ENCODE results near the gene TSLP.
A peak's percentile ranks its signal among the peaks of the same experiment; 100 is the strongest.

The TSLP gene

DNA sequence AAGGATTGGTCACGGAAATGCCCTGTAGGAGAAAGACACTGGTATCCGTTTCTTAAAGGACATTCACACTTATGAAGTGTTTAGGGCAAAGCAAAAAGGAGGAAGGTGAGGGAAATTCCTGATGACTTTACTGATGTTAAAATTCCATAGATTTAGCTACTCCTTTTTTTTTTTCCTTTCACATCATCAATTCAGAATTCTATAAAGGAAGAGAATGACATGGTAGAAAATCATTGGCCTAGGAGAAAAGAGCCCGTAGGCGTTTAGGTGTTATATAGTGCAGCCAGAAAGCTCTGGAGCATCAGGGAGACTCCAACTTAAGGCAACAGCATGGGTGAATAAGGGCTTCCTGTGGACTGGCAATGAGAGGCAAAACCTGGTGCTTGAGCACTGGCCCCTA is at the start of gene TSLP:
Gene TSLP, plus strand, starts transcription at position 301 of the 400 bp plus-strand sequence. CDS start 178 bp downstream, outside the sequence.
- no peak for DNase-seq (ENCODE audit: low read depth in 2 of 2)

DNA sequence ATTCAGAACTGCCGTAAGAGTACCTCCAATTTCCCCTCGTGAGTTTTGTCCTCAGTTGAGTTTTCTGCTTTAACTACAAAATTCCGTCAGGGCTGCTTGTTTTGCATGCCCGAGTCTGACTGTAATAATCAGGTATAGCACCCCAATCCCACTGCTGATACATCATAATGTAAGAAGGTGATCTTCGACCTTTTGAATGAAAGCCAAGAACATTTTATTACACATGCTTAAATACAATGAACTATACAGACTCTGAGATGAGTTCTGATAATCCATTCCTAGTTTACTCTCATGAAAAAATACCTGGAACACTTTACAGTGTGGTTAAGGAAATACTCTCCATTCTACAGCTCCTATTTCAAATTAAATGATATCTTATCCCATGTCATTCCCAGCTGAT is 49.2 kb upstream of the TSLP start:
- no peak for DNase-seq (ENCODE audit: low read depth in 2 of 2)

DNA sequence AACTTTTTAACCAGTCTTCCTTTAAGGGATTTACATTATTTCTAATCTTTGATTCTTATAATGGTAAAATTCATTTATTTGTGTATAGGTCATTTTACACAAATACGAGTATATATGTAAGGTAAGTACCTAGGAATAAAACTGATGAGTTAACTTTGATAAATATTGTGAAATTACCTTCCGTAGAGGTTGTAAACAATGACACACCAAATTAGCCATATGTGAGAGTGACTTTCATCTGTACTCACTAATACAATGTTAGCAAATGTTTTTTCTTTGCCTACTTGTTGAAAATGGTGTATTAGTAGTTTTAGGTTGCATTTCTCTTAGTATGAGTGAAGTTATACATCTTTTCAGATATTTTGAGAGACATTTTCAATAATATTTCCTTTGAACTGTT is 42.6 kb upstream of the TSLP start:
- no peak for DNase-seq (ENCODE audit: low read depth in 2 of 2)

DNA sequence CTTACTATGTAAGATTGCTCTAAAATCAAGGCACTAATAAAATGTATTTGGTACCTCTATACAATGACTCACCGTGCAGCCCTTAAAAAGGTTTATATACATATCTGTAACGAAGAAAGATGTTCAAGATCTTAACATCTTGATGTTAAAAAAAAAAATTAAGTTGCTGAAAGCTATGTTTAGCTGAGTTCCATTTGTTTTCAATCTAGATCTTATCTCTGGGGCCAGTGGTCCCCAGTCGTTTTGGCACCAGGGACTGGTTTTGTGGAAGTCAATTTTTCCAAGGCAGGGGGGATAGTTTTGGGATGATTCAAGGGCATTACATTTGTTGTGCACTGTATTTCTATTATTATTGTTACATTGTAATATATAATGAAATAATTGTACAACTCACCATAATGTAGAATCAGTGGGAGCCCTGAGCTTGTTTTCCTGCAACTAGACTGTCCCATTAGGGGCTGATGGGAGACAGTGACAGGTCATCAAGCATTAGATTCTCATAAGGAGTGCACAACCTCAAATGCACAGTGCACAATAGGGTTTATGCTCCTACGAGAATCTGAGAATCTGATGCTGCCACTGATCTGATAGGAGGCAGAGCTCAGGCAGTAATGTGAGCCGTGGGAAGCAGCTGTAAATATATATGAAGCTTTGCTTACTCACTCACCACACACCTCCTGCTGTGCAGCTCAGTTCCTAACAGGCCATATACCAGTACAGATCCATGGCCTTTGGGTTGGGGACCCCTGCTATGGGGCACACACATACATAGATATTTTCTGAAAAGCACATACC is 27.6 kb upstream of the TSLP start:
- peak; percentile 6 to 9 for DNase-seq (ENCODE audit: low read depth in 2 of 2)

DNA sequence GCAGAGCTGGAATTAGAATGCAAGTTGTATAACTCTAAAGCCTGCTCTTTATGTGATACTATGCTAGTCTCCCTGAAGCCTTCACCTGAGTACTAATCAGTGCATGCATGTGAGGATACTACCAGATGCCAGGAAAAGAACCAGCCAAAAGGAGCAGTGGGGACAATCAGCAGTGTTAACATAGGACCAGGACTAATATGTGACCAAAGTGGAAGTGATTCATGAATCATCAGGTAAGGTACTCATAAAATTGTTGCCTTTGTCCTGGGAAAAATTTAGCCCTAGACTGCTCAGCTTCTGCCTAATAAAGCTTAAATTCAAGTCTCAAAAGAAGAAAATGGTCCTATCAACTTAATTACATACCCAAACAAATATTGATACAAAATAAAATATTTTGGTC is 13.4 kb upstream of the TSLP start:
- DNase-seq (ENCODE audit: low read depth in 2 of 2): no peak

DNA sequence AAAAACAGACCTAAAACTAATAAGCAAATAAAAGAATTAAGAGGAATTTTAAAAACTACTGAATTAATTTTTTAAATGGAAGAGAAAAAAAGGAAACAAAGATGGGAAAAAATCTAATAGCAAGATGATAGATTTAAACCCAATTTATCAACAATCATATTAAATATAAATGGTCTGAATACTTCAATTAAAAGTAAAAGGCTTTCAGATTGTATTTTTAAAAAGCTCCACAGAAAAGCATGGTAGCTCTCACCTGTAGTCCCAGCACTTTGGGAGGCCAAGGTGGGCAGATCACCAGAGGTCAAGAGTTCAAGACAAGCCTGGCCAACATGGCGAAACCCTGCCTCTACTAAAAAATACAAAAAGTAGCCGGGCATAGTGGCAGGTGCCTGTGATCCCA is 11.3 kb upstream of the TSLP start:
- no peak for DNase-seq (ENCODE audit: low read depth in 2 of 2)

DNA sequence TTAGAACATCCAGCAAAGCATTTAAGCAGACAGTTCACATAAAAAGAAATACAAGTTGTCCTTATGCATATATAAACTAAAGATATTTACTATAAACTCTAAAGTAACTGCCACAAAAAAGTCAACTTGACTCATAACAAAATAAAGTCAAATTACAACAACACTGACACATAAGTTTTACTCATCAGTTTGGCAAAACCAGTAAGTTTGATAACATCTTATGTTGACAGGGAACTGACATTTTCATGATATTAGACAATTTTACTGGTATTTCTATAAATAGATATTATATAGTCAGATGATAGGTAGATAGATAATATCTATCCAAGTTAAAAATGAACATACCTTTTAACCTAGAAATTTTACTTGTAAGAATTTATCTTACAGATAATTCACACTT is 9.9 kb upstream of the TSLP start:
- no peak for DNase-seq (ENCODE audit: low read depth in 2 of 2)

DNA sequence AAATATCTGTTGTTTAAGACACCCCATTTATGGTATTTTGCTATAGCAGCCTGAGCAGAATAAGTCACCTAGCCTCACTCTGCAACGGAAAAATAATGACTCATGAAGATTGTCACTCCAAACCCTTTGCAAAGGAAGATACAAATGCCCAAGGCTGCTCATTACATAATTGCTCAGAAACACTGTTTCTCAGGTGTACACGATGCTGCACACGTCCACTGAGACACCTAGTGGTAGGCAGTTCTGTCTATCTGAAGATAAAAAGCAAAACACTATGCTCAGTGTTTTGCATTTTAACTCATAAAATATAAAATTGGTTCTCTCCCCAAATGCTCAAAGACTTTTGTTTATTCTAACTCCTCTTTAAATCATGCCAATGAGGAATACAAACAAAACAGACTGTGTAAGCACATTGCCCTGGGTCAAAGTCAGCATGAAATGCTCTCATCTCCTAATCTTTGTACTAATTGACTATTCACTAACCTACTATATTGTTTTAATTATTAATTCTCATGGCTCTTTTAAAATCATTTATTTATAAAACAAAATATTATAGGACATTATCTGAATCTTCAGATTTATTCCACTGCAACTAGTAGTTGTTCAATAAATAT is 7.7 kb upstream of the TSLP start:
- no peak for DNase-seq (ENCODE audit: low read depth in 2 of 2)

DNA sequence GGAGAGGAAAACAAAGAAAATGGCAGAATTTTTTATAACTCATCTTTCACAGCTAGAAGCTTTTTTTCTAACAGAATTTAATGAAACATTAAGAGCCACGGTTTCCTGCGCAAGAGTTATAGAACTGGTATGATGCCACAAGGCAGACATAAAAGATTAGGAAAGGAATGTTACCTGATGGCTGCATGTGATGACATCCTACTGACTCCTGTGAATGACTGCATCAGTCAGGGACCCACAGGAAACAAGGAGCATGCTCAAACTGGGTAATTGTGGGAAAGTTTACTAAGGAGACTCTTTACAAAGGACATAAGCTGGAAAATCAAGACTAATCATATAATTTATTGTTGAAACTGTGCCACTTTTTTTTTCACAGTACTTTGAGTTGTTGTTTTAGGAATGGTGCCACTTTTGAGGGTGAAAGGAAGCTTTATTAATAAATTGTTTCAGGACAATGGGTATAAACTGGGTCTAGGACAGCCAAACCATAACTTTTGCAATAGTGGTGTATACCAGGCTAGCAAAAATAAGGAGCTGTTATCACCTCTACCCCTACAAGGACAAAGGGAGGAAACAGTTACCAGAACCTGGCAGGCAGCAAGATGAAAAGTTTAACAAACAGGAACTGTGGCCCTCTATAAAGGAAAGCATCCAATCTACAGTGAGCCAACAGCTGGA is 5.1 kb upstream of the TSLP start:
- no peak for DNase-seq (ENCODE audit: low read depth in 2 of 2)

DNA sequence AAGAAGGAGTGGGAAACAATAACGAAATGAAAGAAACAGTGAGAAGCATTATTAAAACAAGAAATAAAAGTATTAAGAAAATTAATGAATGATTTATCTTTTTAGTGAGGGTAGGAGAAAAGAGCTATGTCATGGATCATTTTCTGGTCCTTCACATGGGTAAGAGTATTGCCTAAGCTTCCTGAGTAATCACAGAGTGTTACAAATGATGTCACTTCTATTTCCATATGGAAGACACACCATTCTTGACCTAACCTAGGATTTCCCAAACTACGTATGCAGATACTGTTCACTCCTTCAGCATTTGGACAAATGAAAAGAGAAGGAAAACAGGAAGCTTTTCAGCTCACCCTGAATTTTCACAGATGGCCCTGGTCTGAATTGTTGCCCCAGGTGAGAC is 3.3 kb upstream of the TSLP start:
- no peak for DNase-seq (ENCODE audit: low read depth in 2 of 2)

DNA sequence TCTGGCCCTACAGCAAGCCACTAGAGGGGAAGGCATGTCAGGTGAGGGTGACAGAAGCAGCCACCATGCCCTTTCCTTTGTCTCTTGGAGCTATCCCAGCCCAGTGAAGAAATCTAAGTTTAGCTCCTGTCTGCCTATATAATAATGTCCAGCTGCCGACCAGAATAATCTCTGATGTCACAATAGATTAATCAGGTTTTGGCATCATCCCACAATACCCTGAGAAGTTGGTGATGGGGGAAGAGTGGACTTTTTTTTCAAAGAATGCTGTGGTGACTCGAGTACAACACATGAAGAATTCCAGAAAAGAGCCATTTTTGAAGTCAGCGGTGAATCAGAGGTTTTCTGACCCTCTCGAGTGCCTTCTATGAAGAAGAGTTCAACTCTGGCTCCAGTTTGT is 1.7 kb upstream of the TSLP start:
- peak; percentile 47 to 51 for DNase-seq (ENCODE audit: low read depth in 2 of 2)

DNA sequence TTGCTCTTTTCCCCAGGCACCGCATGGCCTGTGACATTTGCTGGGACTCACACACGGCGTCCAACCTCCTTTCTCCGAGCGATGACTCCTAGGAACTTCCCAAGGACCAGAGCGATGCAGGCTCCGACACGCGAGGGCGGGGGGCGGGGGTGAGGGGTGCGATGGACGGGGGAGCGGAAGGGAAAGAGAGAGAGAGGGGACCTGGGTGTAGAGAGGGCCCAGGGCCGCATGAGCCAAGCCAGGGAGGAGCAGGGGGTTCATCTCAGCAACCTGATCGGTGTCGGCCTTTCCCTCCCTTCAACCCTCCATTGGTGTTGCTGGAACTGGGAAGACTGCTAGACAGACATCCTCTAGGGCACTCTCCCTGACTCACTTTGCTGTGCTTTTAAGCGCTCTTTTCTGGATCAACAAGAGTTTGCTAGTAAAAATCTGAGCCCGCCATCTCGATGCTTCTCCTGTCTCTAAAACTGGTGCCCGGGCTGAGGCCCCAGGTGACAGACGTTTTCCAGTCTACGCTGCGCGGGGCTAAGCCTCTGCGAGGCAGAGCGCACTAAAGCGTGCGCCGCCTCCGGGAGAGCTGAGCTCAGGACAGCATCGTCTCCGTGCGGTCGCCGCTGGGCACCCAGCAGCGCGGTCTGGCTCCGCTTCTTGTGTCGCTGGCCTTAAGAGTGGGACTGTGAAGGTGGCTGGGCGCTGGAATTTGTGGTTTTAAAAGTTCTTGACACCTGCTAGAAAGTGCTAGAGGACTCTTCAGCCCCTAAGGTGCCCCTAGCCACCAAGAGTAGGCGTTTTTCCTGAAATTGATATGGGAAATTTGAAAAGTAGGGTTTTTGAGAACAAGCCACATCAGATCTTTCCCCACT is 1.0 kb upstream of the TSLP start:
- DNase-seq (ENCODE audit: low read depth in 2 of 2): no peak

DNA sequence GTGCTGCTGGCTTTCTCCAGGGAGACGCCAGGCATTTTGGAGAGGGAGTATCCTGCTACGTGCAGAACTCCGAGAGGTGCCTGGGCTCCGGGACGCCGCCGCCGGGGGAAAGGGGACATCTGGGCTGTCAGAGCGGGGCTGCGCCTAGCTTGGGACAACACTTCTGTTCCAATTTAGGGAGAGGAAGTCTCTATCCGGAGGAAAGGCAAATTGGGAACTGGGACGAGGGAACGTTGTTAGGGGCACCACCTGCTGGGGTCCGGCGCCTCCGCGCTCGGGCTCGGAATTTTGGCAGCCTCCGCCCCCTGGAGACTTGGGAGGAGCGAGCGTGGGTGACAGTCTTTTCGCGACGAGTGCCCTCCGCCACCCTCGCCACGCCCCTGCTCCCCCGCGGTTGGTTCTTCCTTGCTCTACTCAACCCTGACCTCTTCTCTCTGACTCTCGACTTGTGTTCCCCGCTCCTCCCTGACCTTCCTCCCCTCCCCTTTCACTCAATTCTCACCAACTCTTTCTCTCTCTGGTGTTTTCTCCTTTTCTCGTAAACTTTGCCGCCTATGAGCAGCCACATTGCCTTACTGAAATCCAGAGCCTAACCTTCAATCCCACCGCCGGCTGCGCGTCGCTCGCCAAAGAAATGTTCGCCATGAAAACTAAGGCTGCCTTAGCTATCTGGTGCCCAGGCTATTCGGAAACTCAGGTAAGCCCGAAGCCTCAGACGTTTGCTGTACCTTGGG is 1.6 kb downstream of the TSLP start:
- DNase-seq (ENCODE audit: low read depth in 2 of 2): no peak

DNA sequence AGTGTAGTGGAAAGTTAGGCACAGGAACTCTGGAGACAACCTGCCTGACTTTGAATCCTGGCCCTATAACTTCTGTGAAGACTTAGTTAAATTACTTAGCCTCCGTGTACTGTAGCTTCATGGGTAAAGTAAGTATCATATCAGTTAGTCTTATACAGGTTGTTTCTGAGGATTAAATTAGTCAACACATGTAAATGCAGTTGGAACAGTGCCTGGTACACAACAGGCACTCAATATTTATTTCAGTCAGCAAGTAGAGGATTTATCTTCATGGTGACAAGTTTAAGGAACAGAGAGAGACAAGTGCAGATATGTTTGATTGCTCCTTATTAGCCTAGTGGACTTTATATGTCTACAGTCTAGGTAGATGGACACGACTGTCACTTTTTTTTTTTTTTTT is 2.7 kb downstream of the TSLP start:
- no peak for DNase-seq (ENCODE audit: low read depth in 2 of 2)

DNA sequence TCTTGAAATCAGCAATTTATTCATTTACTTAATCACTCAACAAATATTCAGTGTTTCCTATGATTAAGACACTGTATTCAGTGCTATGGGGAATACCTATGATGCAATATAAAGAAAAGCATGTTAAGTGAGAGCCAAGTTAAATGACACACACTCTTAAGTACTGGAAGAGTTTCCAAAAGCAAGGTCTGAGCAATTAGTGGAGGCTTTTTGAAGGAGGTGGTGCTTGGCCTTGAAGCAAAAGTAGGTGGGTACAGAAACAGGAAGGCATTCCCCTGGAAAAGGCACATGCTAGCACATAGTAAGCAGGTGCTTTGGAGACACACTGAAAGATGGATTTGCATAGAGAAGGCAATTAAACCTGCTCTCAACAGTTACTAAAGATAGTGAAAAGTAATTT is 4.0 kb downstream of the TSLP start:
- peak; percentile 82 to 86 for DNase-seq (ENCODE audit: low read depth in 2 of 2)

DNA sequence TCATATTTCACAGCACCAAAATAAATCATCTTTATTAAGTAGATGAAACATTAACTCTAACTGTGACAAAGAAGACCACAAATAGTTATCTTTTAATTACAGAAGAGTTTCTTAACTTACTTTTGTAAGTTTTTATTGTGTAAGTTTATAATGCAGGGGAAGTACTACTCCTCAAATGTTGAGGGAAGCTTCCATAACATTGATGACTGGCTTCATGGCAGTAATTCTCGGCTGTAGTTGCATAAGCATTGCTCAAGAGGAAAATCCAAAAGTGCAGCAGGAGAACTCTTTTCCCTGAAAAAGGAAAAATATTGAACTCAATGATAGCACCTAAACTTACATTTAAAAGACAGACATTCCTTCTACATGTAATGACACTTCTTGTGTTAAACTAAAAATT is 4.6 kb downstream of the TSLP start:
- no peak for DNase-seq (ENCODE audit: low read depth in 2 of 2)

DNA sequence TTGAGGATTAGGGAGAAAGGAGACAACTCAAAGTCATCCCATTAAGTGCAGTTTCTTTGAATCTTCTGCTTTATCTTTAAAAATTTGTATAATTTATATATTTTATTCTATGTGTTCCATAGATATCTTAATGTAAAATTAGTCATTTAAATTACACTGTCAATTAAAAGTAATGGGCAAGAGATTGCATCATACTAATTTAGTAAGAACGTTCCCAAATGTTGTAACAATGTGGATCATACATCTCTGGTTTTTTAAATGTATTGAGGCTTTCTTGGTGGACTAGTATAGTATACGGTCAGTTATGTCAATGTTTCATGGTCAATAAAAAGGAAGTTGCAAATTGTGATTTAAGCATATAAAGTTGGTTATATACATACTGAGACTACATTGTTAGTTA is 6.2 kb downstream of the TSLP start:
- no peak for DNase-seq (ENCODE audit: low read depth in 2 of 2)

DNA sequence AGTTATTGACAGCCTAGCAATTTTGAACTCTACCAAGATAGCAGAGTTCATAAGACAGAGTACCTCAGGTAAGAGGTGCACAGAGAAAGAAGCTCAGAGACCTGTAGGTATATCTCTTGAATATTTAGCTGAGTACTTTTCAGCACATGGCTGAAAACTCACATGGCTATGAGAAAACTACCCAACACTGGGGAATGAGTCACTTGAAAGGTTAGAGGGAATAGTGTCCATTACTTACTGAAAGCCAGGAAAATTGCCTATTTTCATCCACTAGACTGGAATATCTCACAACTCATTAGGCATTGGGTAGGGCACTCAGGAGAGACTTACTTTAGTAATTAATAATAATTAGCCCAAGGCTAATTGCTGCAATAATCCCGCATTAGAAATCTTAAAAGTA is 8.3 kb downstream of the TSLP start:
- no peak for DNase-seq (ENCODE audit: low read depth in 2 of 2)

DNA sequence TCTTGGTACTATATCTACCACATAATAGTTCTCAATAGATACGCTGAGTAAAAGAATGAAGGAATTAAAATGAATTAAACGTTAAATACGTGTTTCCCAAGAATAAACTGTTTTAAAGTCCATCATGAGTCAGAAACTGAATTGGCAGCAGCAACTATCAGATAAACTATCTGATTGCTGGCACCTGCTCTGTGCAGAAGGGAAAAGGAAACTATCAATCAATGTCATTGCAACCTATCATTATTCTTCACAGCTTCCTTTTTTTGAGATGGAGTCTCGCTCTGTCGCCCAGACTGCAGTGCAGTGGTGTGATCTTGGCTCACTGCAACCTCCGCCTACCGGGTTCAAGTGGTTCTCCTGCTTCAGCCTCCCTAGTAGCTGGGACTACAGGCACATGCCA is 11.8 kb downstream of the TSLP start:
- no peak for DNase-seq (ENCODE audit: low read depth in 2 of 2)

DNA sequence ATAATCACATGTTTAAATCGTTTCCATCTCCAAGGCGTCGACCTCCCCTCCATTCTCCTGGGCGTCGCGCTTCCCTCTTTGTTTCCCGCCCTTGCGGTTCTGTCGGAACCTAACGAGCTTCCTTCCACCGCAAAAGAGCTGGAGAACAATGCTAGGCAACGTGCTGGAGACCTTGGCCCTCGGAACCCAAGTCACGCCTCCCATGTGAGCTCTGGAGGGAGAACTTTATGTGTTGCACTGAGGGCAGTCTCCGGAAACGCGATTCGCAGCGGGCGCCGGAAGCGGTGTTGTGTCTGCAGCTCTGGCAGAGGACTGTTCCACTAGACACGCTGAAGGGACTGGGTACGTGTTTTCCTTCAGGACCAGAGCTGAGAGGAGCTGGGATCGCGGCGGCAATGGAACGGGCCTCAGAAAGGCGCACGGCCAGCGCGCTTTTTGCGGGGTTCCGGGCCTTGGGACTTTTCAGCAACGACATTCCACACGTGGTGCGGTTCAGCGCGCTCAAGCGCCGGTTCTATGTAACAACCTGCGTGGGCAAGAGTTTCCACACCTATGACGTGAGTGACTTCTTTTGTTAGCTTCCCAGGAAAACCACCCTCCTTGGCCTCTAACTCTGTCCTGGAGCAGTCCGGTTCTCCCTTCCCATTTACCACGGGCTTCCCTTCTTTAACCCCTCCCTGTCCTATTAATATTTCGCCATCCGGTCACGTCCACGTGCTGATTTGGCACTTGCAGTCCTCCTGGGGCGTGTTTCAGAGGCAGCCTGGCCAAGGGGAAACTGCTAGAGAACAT is 20.7 kb downstream of the TSLP start, which contains the start of gene WDR36:
Gene WDR36, plus strand, starts transcription at position 287 of the 792 bp plus-strand sequence. Its CDS starts 109 bp downstream, at position 396.
- DNase-seq (ENCODE audit: low read depth in 2 of 2): peak; percentile 84 to 85

Data from fibroblast of skin of left biceps (primary cell).